Measurements from ENCODE around the gene AHI1. TPM values are rescaled to one million over a fixed set of nuclear protein-coding genes. Genes with fewer than 3 reads are reported as not detected.
"Not testable (repeated sequence)": the region's sequence is repeated elsewhere in the genome, so short reads cannot be mapped to it uniquely, and the experiment has no call there.

The AHI1 gene
- total and polyA plus RNA-seq, 2 experiments from 2014 or later: 14.8 to 21.5 TPM

DNA sequence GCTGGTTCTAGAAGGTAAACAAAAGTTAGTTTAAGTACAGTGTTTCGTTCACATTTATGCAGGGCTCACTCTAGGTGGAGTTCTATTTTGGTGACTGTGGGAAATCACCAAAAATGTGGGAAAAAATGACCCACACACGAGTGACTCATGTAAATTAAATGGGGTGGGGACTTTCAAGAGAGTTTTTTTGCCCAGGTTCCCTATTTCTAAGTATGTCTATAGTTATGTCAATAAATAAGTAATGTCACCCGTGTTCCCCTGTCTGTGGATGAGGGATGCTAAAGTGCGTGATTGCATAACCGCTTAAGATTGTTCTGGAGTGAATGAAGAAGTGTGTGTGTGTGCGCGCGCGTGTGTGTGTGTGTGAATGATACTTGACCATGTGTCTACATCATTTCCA, 247.3 kb downstream of the AHI1 start:
- Histone ChIP-seq H3K4me2 (no peak overlapping the region), H3K79me2 (no peaks in the 10 kb centered on the region), H2AFZ (no peak overlapping the region), H3K36me3 (replicated peaks; ENCODE audit: insufficient read depth, low read depth) (no peaks in the 10 kb centered on the region), H3K4me1 (ENCODE audit: insufficient read depth) (no peaks in the 10 kb centered on the region), H4K20me1 (ENCODE audit: insufficient read depth, poor library complexity, severe bottlenecking) (no peaks in the 10 kb centered on the region), H3K27me3 (no peaks in the 10 kb centered on the region), H3K4me3 (no peak overlapping the region), H3K9me2 (replicated peaks; ENCODE audit: insufficient read depth) (no peaks in the 10 kb centered on the region), H3K9me3 (ENCODE audit: low read depth) (no peaks in the 10 kb centered on the region), H3K27ac (no peak overlapping the region)
- 90% methylated on average over 9 of the region's 9 CpGs for WGBS (ENCODE audit: low lambda C conversion rate, missing lambda C conversion rate)
- DNase-seq (ENCODE audit: low spot score): no peak
- TF ChIP-seq EZH2 (IDR thresholded peaks at IDR 0.05; ENCODE audit: borderline replicate concordance) (no peak), EZH2phosphoT487 (IDR thresholded peaks at IDR 0.05; ENCODE audit: low read depth, severe bottlenecking, unreplicated experiment) (no peak)
- TF ChIP-seq, protein P1, sequence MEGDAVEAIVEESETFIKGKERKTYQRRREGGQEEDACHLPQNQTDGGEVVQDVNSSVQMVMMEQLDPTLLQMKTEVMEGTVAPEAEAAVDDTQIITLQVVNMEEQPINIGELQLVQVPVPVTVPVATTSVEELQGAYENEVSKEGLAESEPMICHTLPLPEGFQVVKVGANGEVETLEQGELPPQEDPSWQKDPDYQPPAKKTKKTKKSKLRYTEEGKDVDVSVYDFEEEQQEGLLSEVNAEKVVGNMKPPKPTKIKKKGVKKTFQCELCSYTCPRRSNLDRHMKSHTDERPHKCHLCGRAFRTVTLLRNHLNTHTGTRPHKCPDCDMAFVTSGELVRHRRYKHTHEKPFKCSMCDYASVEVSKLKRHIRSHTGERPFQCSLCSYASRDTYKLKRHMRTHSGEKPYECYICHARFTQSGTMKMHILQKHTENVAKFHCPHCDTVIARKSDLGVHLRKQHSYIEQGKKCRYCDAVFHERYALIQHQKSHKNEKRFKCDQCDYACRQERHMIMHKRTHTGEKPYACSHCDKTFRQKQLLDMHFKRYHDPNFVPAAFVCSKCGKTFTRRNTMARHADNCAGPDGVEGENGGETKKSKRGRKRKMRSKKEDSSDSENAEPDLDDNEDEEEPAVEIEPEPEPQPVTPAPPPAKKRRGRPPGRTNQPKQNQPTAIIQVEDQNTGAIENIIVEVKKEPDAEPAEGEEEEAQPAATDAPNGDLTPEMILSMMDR (IDR thresholded peaks at IDR 0.05; ENCODE audit: poor library complexity): no peak

DNA sequence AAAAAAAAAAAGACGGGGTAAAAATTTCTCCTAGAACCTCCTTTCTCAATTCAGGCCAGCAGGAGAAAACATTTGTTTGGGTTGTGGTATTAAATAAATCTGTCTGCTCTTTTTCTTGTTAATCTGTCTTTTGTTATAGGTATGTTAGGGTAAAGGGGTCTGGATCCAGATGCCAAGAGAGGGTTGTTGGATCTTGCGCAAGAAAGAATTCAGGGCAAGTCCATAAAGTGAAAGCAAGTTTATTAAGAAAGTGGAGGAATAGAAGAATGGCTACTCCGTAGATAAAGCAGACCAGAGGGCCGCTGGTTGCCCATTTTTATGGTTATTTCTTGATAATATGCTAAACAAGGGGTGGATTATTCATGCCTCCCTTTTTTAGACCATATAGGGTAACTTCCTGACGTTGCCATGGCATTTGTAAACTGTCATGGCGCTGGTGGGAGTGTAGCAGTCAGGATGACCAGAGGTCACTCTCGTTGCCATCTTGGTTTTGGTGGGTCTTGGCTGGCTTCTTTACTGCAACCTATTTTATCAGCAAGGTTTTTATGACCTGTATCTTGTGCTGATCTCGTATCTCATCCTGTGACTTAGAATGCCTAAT, 251.0 kb downstream of the AHI1 start:
- 93% methylated on average over 8 of the region's 8 CpGs for WGBS (ENCODE audit: low lambda C conversion rate, missing lambda C conversion rate)
- not testable (repeated sequence) for H3K4me3 ChIP-seq; H4K20me1 ChIP-seq (ENCODE audit: insufficient read depth, poor library complexity, severe bottlenecking); H3K36me3 ChIP-seq (replicated peaks; ENCODE audit: insufficient read depth, low read depth); H2AFZ ChIP-seq; H3K9me2 ChIP-seq (replicated peaks; ENCODE audit: insufficient read depth); H3K4me1 ChIP-seq (ENCODE audit: insufficient read depth); H3K27ac ChIP-seq; H3K4me2 ChIP-seq; H3K79me2 ChIP-seq; H3K9me3 ChIP-seq (ENCODE audit: low read depth); H3K27me3 ChIP-seq; DNase-seq (ENCODE audit: low spot score)

DNA sequence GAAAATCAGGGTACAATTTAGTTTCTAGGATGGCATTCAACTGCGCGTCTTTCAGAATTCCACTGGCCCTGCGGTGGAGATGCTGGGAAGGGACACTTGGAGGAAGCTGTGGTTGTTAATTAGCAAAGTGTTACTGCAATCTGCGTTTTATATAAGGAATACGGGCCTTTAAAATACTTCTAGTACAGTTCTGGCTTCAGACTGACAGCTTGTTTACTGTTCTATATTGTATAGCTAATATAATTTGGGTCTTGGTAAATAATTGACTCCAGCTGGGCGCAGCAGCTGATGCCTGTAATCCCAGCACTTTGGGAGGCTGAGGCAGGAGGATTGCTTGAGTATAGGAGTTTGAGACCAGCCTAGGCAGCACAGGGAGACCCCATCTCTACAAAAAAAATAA, 252.7 kb downstream of the AHI1 start:
- Histone ChIP-seq H3K4me3 (no peak overlapping the region), H3K36me3 (replicated peaks; ENCODE audit: insufficient read depth, low read depth) (no peaks in the 10 kb centered on the region), H2AFZ (no peak overlapping the region), H3K4me1 (ENCODE audit: insufficient read depth) (no peaks in the 10 kb centered on the region), H3K9me3 (ENCODE audit: low read depth) (no peaks in the 10 kb centered on the region), H3K9me2 (replicated peaks; ENCODE audit: insufficient read depth) (no peaks in the 10 kb centered on the region), H3K27ac (no peak overlapping the region), H4K20me1 (ENCODE audit: insufficient read depth, poor library complexity, severe bottlenecking) (no peaks in the 10 kb centered on the region), H3K4me2 (no peak overlapping the region), H3K79me2 (no peaks in the 10 kb centered on the region), H3K27me3 (no peaks in the 10 kb centered on the region)
- TF ChIP-seq EZH2 (IDR thresholded peaks at IDR 0.05; ENCODE audit: borderline replicate concordance) (no peak), EZH2phosphoT487 (IDR thresholded peaks at IDR 0.05; ENCODE audit: low read depth, severe bottlenecking, unreplicated experiment) (no peak)
- TF ChIP-seq, protein P1 (IDR thresholded peaks at IDR 0.05; ENCODE audit: poor library complexity): no peak
- no peak for DNase-seq (ENCODE audit: low spot score)
- WGBS (ENCODE audit: low lambda C conversion rate, missing lambda C conversion rate): 85% methylated on average over 6 of the region's 6 CpGs

DNA sequence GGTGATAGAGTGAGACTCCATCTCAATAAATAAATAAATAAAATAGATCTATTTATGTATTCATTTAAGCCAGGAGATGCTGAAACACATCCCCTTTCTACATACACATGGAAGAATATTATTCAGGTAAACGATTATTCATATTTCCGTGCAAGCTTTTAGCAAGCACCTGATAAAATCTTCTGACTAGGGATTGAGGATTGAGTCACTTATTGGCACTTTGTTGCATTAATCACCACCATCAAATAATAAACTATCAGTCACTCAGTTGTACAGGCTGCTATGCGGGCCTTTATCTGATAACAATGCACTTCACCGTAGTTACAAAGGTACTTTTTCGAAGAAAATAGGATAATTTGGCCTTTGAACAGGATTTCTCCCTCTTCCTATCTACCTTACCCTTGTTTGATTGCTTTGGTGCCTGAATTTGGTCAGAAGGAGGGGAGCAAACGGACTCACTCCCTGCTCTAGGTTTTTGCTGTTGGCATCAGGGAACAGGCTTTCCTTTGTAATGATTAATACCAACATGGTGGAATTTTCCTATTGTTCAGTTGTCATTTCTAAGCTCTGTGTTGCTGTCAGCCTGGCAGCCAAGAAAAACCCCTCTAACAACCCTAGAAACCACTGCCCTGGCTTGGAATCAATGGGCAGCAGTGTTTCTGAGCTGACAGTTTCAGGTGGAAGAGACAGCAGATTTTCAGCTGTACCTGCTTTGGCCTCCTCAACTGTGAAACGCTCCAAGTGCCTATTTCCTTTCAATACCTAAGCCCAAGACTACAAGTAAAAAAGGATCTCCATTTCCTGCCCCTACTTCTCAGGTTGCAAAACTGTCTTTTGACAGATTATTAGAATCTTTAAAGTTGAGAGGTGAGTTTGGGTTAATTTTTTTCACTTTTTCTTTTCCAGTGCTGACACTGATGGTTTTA, 253.4 kb downstream of the AHI1 start:
- Histone ChIP-seq H3K4me2 (no peak overlapping the region), H2AFZ (no peak overlapping the region), H3K9me3 (ENCODE audit: low read depth) (no peaks in the 10 kb centered on the region), H3K27me3 (no peaks in the 10 kb centered on the region), H3K79me2 (no peaks in the 10 kb centered on the region), H3K27ac (no peak overlapping the region), H3K9me2 (replicated peaks; ENCODE audit: insufficient read depth) (no peaks in the 10 kb centered on the region), H4K20me1 (ENCODE audit: insufficient read depth, poor library complexity, severe bottlenecking) (no peaks in the 10 kb centered on the region), H3K4me3 (no peak overlapping the region), H3K4me1 (ENCODE audit: insufficient read depth) (no peaks in the 10 kb centered on the region), H3K36me3 (replicated peaks; ENCODE audit: insufficient read depth, low read depth) (no peaks in the 10 kb centered on the region)
- DNase-seq (ENCODE audit: low spot score): no peak
- TF ChIP-seq EZH2 (IDR thresholded peaks at IDR 0.05; ENCODE audit: borderline replicate concordance) (no peak), EZH2phosphoT487 (IDR thresholded peaks at IDR 0.05; ENCODE audit: low read depth, severe bottlenecking, unreplicated experiment) (no peak)
- TF ChIP-seq, protein P1 (IDR thresholded peaks at IDR 0.05; ENCODE audit: poor library complexity): no peak
- WGBS (ENCODE audit: low lambda C conversion rate, missing lambda C conversion rate): 82% methylated on average over 7 of the region's 7 CpGs

All from hepatocyte (in vitro differentiated cells).